Stimulated activated CD8-positive, alpha-beta memory T cell treated with anti-CD3 and anti-CD28 coated beads, Interleukin-15, amount 100 ng/mL, for 1 hour (primary cell): Measurements from ENCODE around the gene C16orf78.

ENCODE experiments used
- DNase-seq: peaks from one replicate; pipeline ENCODE4 v3.0.0-alpha.2; 2020; ENCODE audit warnings: low read depth

Gene C16orf78, protein sequence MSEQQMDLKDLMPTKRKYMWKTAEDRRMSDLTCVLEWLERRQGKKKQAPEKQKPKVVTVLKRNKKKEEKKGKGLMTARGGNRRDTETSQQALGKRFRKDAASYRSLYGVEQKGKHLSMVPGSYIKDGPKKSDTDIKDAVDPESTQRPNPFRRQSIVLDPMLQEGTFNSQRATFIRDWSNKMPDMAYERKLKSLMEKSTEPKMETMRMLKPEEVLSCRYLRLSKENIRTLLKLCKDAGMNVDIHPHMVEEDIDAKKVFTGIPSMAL

DNA sequence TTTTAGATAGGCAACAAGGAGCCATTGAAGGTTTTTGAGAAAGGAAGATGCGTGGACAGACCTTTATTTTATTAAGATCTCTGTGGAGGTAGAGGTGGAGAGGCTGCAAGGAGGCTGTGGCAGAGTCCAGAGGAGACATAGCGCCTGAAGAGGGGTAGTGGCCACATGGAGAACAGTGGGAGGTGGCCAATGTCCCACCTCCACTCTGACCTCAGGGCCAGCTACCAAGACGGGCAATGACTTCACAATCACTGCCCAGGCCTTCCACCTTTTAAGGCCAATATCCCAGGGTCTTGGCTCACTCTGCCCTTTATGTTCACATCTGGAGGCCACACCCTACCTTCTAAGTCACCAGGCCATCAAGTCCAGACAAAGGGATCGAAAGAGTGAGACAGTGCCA, at the start of gene C16orf78:
Gene C16orf78, plus strand, starts transcription at position 301 of the 400 bp plus-strand sequence. CDS start 136 bp downstream, outside the sequence.
- DNase-seq, result no peak

DNA sequence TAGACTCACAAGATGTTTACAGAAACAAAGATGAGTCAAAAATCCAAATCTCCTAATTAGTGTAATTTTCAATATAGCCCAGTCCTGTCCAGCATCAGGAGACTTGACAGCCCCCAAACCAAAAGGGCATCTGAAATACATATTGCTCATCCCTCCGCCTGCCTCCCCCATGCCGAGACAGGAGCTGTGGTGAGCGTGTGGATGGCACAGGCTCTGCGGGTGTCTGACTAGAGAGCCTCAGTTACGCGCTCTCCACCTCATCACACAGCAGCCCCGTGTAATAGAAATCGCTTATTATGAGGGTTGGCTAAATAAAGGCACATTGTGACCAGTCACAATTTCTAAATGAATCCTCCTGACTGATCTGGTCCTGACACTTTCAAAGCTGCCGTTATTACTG, 48.9 kb upstream of the C16orf78 start:
- DNase-seq, result no peak

DNA sequence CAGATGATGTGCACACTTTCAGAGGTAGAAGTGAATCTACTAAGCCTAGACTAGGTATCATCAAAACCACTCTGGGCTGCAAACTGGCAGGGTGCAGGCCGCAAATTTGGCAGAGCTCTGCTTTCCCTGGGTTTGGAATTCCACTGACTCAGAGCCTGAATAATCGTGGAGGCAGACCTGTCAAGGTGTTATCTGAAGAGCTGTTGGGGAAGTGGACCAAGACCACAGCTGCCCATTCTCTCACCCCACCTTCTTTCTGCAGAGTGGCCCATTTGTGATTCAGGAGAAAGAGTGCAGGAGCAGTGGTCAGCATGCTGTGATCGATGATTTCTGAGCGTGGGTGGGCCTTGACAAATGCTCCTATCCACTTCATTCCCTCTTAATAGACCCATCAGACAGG, 46.1 kb upstream of the C16orf78 start:
- no peak for DNase-seq

DNA sequence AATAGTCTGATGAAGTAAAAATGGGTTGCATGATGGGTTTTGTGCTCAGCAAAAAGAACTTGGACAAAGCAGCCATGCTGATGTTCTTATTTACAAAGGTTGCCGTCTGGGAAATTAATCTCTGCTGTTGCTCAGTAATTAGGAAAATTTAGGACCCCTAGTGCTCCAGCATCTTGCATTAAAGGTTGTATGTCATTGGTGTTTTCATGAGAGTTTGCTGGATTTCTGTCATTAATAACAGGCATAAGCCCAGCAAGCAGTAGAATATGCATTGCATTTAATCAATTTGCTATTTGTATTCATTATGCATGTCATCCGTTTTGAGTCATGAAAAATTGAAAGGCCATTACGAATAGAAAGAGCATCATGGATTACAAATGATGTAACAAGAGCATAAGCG, 45.3 kb upstream of the C16orf78 start:
- no peak for DNase-seq

DNA sequence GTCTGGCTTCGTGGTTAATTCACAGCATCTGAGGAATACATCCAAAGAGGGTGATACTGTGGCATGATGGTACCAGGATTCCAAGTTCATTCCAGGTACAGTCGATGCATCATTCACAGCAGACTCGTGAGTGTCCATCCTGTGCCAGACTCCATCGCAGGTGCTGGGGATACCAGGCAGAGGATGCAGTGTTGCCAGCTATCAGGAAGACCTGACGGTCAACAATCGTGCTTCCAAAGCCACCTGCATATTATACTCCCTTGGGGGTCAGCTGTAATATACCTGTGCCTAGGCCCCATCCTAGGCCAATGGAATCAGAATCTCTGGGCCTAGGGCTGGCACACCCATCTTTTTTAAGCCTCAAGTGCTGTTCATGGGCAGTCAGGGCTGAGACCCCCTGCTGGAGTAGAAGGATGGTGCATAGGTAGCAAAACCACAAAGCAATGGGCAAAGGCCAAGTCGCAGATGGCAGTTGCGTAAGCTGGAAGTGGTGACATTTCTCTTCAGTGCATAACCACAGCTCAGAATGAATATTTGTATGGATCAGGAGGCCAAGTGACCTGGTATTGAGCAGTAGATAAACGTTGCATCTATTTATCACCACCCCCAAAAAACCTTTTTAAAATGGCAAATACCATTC, 42.9 kb upstream of the C16orf78 start:
- no peak for DNase-seq

DNA sequence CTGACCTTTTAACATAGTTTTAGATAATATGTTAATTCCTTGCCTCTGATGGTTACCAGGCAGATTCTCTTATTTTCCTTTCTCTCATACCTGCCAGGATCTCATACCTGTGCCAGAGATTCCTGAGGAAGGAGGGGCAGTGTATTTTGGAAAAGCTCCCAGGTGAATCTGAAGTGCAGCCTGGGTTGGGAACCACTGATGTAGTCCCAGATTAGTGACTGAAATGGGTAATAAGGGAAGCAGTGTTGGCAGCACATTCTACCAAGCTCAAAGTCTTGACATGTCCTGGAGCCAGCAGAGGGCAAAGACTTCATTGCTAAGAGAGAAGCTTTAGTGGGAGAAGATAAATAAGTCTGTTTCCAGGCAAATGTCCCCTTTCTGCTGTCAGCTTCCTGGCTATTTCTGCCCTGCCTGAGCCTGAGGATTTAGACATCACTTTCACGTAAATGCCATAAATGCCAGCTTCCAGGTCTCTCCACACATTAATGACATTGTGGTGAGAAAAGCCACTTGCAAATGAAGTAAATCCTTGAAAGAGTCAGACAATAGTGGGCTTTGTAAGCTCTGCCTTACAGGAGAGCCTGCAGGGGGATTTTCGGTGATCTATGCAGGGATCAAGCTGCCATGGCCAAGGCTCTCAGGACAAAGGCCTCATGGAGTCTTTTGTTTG, 40.9 kb upstream of the C16orf78 start:
- no peak for DNase-seq

DNA sequence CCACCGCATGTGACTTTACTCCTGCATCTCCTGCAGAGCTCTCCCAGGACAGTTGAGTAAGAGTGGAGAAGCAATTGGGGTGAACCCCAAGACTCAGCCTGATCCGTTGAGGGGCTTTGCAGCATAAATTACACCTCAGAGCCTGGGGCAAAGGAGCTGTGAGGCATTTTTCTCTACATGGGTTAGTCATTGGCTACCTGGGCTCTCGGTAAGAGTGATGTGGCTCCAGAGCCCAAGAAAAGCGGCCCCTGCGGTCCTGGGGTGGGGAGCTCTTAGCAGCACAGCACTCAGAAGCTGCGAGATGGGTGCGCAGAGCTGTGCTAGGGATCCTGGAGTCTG, 40.4 kb upstream of the C16orf78 start:
- DNase-seq, result no peak

DNA sequence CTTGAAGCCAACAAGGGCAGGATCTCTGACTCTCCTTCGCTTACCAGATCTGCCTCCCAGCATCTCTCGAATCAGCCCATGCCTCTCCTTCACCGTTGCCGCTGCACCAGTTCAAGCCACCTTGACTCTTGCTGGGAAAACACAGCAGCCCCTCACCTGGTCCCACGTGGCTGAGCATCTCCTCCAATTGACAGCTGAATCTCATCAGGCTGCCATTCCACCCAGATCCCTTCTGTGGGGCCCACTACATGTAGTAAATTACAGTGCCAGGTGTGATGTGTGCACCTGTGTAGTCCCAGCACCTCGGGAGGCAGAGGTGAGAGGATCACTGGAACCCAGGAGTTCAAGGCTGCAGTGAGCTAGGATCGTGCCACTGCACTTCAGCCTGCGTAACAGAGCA, 37.8 kb upstream of the C16orf78 start:
- no peak for DNase-seq

DNA sequence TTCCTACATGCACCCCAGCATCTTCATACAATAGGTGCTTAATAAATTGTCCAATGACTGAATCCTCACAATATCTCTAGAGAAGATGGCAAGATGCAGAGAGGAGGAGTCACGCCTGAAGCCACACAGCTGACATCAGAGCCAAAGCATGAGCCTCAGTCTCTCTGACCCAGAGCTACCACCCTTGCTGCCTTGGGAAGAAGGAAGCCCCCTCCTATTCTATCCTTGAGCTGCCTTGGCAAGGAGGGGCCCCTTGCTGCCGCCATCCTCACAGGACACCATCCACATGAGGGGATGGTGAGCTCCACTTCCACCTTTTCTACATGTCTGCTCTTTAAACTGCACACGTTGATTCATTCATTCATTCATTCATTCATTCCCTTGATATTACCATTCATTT, 37.0 kb upstream of the C16orf78 start:
- no peak for DNase-seq

DNA sequence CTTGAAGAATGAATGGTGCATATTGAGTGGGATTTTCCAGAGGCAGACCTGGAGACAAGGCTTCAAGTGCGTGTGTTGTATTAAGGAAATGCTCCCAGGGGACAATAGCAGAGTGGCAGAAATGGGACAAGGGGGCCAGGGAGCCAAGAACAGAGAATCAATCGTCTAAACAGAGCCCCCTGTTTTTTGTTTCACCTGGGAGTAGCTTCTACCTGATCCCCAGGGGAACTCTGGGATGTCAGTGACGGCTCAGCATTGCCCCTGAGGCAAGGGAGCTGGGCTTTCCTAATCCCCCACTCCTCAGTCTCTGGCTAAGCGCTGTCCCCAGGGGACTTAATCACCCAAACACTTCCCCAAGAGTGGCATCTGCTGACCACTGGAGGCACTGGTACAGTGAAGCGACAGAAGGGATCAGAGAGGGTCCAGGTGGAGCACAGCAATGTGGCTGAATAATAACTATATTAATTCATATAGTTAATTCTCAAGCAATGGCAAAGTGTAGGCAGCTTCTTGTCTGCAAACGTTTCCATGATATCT, 35.7 kb upstream of the C16orf78 start:
- DNase-seq, result no peak

DNA sequence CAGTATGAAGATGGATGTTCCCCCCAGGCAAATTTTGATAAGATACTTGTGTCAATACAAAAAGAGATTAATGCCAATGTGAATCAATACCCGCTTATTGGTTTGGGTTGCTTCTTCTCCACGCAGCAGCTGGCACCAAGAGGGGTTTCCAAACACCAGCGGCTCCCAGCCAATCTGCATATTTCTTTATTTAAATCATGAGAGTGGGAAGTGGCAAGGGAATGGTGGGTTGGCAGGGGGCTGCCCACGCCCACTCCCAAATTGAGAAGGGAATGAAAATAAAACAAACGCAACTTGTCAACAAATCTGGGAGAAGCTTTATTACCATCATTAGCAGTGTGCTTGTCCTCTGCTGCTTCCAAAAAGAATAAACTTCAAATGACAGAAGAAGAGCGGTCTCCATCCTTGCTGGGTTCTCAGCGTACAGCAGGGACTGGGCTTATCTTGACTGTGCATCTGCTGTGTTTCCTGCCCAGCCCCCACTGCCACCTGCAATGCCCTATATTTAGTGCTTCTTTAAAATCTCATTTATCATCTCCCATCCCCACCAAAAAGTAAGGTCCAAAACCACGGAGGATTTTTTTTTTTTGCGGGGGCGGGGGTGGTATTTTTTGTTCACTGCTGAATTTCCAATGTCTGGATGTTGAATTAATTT, 34.9 kb upstream of the C16orf78 start:
- DNase-seq, result no peak

DNA sequence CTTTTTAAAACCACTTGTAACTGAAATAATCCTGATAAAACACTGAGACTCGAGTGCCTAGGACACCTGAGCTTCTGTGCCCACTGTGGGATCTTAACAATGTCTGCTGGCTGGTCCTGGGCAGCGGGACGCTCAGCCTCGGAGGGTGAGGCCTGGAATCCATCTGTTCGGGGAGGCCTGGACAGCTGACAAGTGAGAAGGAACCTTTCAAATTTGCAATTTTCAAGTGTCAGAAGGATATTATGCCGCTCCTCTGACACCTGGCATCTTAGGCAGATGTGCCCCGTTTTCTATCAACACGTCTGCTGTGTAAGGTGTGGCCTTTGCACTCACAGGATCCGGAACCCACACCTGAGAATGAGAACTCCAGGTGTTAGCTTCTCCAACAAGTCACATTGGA, 33.1 kb upstream of the C16orf78 start:
- DNase-seq, result no peak

DNA sequence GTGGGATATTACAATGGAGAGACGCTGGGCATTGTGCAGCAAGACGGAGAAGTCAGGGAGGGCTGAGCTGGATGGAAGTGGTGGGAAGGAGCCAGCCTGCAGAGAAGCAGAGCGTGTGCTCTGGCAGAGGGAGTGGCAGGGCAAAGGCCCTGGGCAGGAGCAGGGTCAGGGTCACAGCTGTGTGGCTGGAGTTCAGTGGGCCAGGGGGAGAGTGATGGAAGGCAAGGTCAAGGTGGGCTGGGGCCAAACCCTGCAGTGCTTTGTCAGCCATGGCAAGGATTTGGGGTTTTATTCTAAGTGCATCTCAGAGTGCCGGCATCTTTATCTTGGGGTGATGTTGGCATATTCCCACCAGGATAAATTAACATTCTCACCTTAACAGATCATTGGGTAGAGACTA, 31.9 kb upstream of the C16orf78 start:
- DNase-seq, result no peak

DNA sequence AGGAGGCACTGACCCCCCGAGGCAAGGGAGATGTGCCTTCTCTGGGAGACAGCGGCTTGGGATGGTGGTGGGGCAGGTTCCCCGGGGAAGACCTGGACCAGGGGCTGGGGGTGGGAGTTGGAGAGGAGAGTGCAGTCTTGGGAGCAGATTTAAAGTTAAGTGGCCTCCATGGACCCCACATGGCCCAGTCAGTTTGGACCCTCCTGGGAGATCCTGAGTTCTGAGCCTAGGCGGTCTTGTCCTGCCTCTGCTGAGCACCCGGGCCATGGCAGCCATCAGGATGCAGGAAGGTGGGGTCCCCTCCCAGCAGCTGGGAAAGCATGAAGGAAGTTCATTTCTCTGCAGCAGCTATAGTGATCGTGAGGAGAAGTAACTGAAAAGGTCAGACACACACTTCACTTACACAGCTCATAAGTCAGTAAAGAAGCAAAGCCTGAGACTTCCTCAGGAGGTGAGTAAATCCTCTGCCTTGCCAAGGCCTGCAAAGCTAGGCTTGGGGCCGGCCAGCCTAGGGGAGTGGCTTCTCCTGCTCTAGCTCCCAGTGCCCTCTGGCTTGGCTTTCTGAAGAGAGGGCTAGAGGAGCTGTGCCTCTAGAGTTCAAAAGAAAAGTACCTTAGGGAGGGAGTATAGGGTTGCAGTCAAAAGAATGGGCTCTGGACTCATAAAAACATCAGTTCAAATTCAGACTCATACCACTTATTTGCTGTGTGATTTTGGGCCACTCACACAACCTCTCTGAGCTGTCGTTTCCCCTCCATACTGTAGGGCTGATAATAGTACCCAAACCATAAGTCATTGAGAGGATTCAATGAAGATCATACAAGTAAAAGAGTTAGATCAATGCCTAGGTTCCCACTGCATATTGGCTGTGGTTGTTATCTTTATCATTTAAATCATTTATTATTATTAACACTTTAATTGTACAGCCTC, 31.0 kb upstream of the C16orf78 start:
- no peak for DNase-seq

DNA sequence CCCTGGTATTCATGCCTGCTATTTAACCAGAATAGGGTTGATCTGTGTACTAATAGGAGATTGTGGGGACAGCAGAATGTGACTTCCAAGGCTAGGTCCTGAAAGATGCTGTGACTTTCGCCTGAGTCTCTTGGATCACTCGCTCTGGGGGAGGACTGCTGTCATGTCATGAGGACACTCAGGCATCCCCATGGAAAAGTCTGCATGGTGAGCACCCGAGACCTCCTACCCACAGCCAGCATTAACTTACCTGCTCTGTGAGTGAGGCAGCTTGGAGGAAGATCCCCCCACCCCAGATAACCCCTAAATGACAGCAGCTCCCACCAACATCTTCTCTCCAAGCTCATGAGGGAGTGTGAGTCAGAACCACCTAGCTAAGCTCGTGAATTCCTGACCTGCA, 30.3 kb upstream of the C16orf78 start:
- no peak for DNase-seq

DNA sequence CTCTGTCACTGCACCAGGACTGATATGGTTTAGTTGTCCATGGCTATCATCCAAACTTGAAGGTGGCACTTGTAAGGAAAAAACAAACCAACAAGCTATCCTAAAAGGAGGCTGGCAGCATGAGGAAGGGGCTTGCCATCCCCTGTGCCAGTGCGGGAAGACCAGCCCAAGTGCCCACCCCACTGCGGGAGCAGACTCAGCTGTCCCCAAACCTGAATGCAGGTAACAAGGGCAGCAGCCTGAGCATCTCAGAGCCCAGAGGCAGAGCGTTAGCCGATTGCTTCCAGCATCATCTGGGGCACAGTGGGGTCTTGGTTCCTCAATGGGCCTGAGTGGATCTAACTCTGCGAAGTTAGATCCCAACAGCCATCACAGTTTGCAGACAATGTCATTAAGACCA, 29.2 kb upstream of the C16orf78 start:
- no peak for DNase-seq

DNA sequence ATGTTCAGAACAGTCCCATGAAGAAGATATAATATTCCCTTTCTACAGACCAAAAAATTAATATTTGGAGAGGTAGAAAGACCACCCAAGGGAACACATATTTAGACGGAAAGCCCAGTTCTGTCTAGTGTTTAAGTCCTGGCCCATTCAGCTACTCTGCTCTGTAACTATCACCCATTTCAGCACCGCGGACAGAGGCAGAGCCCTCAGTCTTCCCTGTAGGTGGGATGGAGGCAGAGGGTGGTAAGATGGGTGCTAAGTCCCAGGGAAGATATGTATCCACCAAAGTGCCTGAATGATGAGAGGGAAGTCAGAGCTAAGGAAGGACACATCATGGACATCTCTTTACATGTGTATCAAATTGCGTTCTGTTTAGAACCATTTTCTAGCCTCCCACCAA, 27.8 kb upstream of the C16orf78 start:
- DNase-seq, result no peak

DNA sequence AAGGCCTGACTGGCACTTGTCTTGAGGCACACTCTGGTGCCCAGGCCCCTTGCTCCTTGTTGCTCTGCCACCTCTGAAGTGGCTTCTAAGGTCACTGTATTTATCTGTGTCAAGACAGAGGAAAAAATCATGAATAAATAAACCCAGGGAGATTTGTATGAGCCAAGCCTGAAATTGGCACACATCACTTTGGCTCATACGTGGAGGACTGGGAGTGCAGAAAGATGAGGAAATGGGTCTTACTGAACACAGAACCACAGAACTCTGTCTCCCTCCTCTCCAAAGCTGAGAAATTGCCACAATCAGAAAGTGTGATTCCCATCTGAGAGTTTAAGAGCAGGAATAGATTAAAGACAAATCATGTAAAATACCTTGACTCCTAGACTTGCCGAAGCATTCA, 27.1 kb upstream of the C16orf78 start:
- no peak for DNase-seq

DNA sequence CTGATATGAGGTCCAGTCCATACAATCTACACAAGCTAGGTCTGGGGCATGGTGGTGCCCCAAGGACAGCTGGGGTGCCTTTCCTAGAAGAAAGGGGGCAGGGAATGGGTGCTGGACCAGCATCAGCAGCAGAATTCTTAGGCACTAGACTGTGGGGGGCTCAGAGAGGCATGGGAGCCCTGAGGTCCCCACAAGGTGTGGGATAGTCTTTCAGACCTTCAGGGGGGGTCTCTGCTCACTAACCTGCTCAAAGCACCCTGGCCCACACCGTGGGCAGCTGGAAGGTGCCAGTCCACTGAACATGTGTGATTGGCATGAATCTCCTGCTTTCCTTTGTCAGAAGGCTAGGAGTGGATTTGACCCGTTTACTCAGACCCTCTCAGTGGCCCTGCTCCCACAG, 26.1 kb upstream of the C16orf78 start:
- DNase-seq, result no peak

DNA sequence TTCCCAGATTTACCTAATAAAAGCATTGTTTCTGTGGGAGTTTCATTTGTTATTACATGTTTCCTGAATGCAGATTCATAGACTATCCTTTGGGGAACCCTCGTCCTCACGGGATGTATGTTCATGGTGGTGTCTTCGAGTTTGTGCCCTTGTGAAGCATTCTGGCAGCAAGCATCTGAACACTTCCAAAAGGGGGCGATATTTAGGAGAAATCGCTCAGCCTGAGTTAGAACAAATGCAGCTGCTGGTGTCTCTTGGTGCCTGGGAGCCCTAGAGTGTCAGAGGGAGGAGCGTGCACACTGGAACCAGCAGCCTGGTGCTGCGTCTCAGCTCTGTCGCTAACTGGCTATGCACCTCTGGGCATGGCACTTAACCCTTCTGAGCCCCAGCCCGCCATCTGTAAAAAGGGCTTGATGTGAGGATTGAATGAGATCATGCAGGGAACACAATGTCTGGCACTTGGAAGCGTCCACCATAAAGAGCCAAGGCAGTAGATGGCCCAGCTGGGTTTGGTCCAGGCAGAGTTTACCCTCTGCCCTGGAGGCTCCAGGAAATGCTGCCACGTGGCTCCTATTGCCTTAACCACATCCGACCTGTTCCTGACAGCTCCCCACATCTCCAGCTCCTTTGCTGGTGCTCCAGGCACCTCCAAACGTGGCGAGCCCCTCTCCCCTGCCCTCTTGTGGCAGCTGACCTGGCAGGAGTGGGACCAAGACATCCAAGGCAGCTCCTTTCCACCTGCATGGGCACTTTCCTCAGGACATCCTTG, 25.0 kb upstream of the C16orf78 start:
- no peak for DNase-seq
